Muscle layer of duodenum (tissue), 2 donors: ENCODE results near the gene COL4A1.
A peak's percentile ranks its signal among the peaks of the same experiment; 100 is the strongest.
"Not testable (repeated sequence)": the region's sequence is repeated elsewhere in the genome, so short reads cannot be mapped to it uniquely, and the experiment has no call there.

Source experiments
- H3K27ac ChIP-seq: one replicate; pipeline ENCODE4 v1.7.0; 2013; ENCODE audit warnings: mild to moderate bottlenecking, low read length
- H3K27me3 ChIP-seq: one replicate; pipeline ENCODE4 v1.7.0; 2013; ENCODE audit warnings: low read depth, mild to moderate bottlenecking, control low read depth, low read length
- H3K36me3 ChIP-seq, 2 donors: one replicate each; pipeline ENCODE4 v1.7.0; 2013; ENCODE audit warnings: low read length in 2 of 2, control low read depth in 1 of 2, mild to moderate bottlenecking in 1 of 2; ENCODE audit not compliant: insufficient read depth in 2 of 2, control insufficient read depth in 1 of 2
- H3K4me1 ChIP-seq, 2 donors: one replicate each; pipeline ENCODE4 v1.7.0; 2013; ENCODE audit warnings: low read length in 2 of 2, mild to moderate bottlenecking in 2 of 2, control low read depth in 1 of 2, moderate library complexity in 1 of 2; ENCODE audit not compliant: insufficient read depth in 2 of 2, control insufficient read depth in 1 of 2
- H3K4me3 ChIP-seq, 2 donors: one replicate each; pipeline ENCODE4 v1.7.0; 2013; ENCODE audit warnings: low read length in 2 of 2, low read depth in 1 of 2, mild to moderate bottlenecking in 1 of 2
- H3K9me3 ChIP-seq, 2 donors: one replicate each; pipeline ENCODE4 v1.7.0; 2013; ENCODE audit warnings: low read length in 2 of 2, control low read depth in 1 of 2, mild to moderate bottlenecking in 1 of 2; ENCODE audit not compliant: control insufficient read depth in 1 of 2
- donor health status: healthy.

The COL4A1 gene

GRCh38 chr13:110313261-110313660 is 6.3 kb upstream of the COL4A1 start:
- not testable (repeated sequence) for H3K27me3 ChIP-seq, H3K4me3 ChIP-seq, H3K9me3 ChIP-seq
- peaks cover 0 to 84% of the 10 kb centered on the region in 2 donors for H3K4me1 ChIP-seq
- peaks cover 5 to 17% of the 10 kb centered on the region in 2 donors for H3K36me3 ChIP-seq
- H3K27ac ChIP-seq: peak overlapping the region; percentile 71

- Histone ChIP-seq H3K27me3 (no peaks in the 10 kb centered on the region), H3K9me3 (no peaks in the 10 kb centered on the region), H3K27ac (peak overlapping the region; percentile 71), H3K4me3 (peak overlapping the region; percentile 83 to 91), H3K36me3 (peaks cover 5 to 16% of the 10 kb centered on the region in 2 donors), H3K4me1 (peaks cover 0 to 77% of the 10 kb centered on the region in 2 donors)
These were observed 5.5 kb upstream of the COL4A1 start for GRCh38 chr13:110312339-110313031.

GRCh38 chr13:110311443-110312338 is 4.7 kb upstream of the COL4A1 start:
- peaks cover 5 to 10% of the 10 kb centered on the region in 2 donors for H3K36me3 ChIP-seq
- no peaks in the 10 kb centered on the region for H3K9me3 ChIP-seq
- H3K27me3 ChIP-seq: no peaks in the 10 kb centered on the region
- H3K27ac ChIP-seq: peak overlapping the region; percentile 71
- peak overlapping the region; percentile 83 to 91 for H3K4me3 ChIP-seq
- peaks cover 0 to 70% of the 10 kb centered on the region in 2 donors for H3K4me1 ChIP-seq

DNA sequence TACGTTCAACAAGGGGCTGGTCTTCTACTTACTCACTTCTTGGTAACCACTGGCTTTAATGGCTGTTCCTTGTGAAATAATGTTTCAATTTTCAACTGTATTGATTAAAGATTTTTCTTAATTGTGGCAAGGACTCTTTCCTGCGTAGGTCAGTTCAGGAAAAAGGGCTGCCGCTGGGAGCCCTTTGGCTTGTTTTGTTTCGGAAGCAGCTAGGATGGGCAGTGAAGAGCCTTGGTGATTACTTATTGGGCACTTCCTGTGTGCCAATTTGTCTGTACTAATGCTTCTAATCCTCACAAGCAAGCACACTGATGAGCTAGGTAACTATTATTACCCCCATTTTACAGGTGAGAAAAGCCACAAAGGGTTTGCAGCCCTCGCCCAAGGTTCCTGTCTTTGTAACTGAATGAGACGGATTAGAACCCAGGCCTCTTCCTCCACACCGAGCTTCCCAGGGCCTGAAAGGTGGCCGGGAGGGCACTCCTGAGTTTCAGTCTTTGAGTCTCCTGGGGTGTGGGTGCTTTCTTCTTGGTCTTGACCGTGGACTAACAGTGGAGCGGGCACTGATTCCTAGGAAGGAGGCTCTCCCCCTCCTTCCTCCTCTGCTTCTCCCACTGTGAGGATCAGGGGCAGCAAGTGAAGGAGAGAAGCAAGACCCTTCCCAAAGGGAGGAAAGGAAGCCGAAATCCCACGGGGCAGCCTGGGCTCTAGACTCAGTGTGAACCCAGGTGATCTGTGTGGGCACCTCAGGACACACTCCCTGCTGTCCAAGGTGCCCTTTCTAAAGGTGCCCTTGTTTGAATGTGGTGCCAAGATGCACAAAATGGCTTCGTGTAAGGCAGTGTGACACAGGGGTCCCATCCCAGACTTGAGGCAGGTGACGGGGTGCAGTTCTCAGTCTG is 3.8 kb upstream of the COL4A1 start:
- H3K4me1 ChIP-seq: peaks cover 0 to 62% of the 10 kb centered on the region in 2 donors
- peak overlapping the region; percentile 71 for H3K27ac ChIP-seq
- peaks cover 5 to 6% of the 10 kb centered on the region in 2 donors for H3K36me3 ChIP-seq
- peak overlapping the region; percentile 83 to 91 for H3K4me3 ChIP-seq
- no peaks in the 10 kb centered on the region for H3K9me3 ChIP-seq
- H3K27me3 ChIP-seq: no peaks in the 10 kb centered on the region

DNA sequence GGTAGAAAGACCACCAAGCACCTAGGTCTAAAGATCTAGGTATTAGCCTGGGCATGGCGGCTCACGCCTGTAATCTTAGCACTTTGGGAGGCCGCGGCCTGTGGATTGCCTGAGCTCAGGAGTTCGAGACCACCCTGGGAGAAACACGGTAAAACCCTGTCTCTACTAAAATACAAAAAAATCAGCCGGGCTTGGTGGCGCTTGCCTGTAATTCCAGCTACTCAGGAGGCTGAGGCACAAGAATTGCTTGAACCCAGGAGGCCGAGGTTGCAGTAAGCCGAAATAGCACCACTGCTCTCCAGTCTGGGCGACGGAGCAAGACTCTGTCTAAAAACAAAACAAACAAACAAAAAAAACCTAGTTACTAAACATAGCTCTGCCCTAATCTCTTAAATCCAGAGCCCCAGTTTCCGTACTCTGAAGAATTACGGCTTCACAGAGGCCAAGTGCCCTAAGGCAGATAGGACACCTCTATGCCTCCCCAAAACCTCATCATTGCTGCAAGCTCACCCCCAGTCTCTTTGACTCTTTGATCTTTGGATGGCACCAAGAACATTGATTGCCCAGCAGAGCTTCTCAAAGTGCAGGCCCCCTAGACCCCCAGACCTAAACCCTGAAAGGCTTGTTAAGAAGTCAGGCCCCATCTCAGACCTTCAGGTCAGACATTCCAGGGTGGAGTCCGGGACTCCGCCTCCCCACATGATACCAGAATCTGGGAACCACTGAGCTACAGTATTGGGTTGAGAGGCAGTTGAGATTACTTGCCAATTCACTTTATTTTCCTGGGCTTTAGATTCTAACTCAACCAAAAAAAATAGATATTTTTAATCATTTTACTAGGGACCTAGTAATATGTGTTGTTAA is 2.9 kb upstream of the COL4A1 start:
- Histone ChIP-seq H3K27me3 (no peaks in the 10 kb centered on the region), H3K4me1 (peaks cover 0 to 53% of the 10 kb centered on the region in 2 donors), H3K27ac (peak overlapping the region; percentile 85), H3K4me3 (peak overlapping the region; percentile 83 to 91), H3K36me3 (peaks cover 5 to 6% of the 10 kb centered on the region in 2 donors), H3K9me3 (no peaks in the 10 kb centered on the region)

DNA sequence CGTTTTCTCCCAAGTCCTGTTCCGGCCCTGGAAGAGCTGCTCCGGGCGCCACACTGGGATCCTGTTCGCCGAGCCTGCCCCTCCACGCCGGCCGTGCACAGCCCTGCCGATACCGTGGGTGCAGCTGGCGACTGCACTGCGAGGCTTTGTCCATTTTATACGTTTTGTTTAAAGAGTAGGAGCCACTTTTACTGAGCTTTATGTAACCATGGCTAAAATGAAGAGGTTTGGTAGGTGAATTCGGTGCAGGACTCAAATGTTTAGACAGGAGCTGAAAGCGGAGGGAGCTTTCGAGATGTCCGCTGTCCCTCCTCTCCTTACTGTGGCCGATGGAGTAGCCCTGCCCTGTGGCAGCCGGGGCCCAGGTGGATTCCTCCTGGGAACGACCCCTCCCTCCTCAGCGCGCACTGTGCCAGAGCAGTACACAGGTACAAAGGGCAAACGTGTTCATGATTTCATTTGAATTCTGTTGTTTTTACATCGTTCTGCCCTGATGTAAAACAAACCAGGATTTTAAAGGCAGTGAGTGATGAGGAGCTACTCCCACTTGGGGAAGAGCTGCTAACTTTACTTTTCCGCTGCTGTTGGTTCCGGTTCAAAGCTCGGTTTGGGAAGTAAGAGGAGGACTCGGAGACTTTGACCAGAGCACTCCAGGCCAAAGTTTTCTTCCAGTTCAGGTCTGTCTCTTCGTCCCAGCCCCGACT is 1.9 kb upstream of the COL4A1 start:
- no peaks in the 10 kb centered on the region for H3K9me3 ChIP-seq
- H3K4me3 ChIP-seq: peak overlapping the region; percentile 83 to 91
- H3K36me3 ChIP-seq: peaks cover 0 to 6% of the 10 kb centered on the region in 2 donors
- peaks cover 0 to 50% of the 10 kb centered on the region in 2 donors for H3K4me1 ChIP-seq
- H3K27me3 ChIP-seq: no peaks in the 10 kb centered on the region
- H3K27ac ChIP-seq: peak overlapping the region; percentile 85

DNA sequence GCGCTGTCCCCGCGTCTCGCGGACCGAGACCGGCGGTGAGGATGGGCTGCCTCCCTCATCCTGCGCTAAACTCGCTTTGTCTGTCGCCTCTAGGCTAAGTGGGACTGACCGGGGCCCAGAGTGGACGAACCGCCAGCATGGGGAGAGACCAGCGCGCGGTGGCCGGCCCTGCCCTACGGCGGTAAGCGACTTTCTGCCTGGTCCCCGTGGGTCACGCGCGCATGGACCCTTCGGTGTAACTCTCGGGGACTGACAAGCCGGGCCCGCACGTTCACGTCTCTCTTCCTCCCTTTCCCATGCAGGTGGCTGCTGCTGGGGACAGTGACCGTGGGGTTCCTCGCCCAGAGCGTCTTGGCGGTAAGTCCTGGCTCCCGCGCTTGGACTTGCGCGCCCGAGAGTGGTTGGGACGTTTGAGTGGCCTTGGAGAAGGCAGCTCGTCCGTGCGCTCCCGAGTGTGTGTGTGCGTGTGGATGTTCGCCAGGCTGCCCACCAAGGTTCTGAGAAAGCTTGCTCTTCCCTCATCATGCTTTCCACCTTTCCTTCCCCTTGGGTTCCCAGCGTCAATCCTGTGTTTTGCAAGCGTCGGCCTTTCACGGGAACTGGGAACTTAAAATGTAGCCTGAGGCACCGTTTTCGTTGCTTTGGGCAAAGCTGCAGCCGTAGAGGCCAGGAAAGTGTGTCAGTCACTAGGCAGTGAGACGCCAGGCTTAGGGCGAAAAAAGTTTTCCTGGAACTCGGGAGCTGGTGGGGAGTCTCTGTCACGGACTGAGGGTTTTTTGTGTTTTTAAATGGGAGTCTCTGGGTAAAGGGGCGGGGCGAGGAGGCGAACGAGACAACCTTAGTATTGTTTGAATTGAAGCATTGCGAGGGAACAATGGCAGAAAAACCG is 1.1 kb upstream of the COL4A1 start:
- H3K4me1 ChIP-seq: peaks cover 0 to 53% of the 10 kb centered on the region in 2 donors
- peak overlapping the region; percentile 85 for H3K27ac ChIP-seq
- H3K27me3 ChIP-seq: no peaks in the 10 kb centered on the region
- peaks cover 0 to 6% of the 10 kb centered on the region in 2 donors for H3K36me3 ChIP-seq
- H3K4me3 ChIP-seq: peak overlapping the region; percentile 83 to 91
- no peaks in the 10 kb centered on the region for H3K9me3 ChIP-seq

DNA sequence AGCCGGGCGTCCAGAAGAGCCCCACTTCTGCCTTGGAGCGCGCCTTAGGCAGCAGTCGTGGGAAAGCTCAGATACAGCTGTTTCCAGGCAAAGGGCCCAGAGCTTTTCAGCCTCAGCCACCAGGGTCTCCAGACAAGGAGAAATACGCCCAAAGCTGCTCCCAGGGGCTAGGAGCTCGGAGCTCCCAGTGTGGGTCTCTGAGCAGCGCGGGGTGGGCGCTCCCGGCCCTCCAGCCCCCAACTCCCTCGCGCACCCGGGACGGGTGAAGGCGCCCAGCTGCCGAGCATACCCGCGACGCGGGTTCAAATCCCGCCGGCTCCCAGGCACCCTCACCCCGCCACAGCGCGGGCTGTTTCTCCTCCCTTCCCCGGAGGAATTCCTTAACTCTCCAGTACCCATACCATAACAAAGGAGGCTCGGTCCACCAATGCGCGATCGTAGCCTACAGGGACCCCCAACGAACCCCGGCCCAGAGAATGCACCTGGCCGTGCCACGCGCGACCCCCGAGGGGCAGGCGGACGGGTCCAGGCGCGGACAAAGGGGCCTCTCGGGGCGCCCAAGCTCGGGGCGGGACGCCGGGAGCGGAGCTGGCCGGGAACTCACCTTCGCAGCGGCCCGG is 507 bp downstream of the COL4A1 start:
- Histone ChIP-seq H3K27me3 (no peaks in the 10 kb centered on the region), H3K36me3 (peaks cover 0 to 6% of the 10 kb centered on the region in 2 donors), H3K9me3 (no peaks in the 10 kb centered on the region), H3K27ac (peak overlapping the region; percentile 82), H3K4me1 (peaks cover 0 to 45% of the 10 kb centered on the region in 2 donors), H3K4me3 (peak overlapping the region; percentile 68 to 91)

- Histone ChIP-seq H3K27me3 (no peaks in the 10 kb centered on the region), H3K27ac (peak overlapping the region; percentile 82), H3K4me3 (peak overlapping the region; percentile 68 to 91), H3K4me1 (peaks cover 0 to 45% of the 10 kb centered on the region in 2 donors), H3K36me3 (peaks cover 0 to 2% of the 10 kb centered on the region in 2 donors), H3K9me3 (no peaks in the 10 kb centered on the region)
These were observed 1.0 kb downstream of the COL4A1 start for GRCh38 chr13:110305949-110306339.
